Psoas muscle (tissue), 8 donors: ENCODE data around the gene PARP3. TPM values are rescaled to one million over a fixed set of nuclear protein-coding genes. Genes with fewer than 3 reads are reported as not detected.
A peak's percentile ranks its signal among the peaks of the same experiment; 100 is the strongest.

Experiments used
- ATAC-seq, 4 donors: fragments of 200-7000 bp; cut with Tn5 transposase; one replicate each; pipeline ENCODE4 v1.9.1; 2020; ENCODE audit warnings: moderate library complexity in 3 of 4, mild to moderate bottlenecking in 2 of 4
- DNase-seq, 2 donors: peaks; one replicate each; pipeline ENCODE4 v3.0.0-alpha.2; 2020
- H3K27ac ChIP-seq: fragments of 200-600 bp; one replicate; pipeline ENCODE4 v1.8.0; 2022
- H3K27me3 ChIP-seq, 3 donors: fragments of 200-600 bp in 1 of 3; one replicate each; pipeline versions ENCODE4 v1.6.1 to v1.8.0; 2013 to 2022; ENCODE audit warnings: low read length in 2 of 3, mild to moderate bottlenecking in 2 of 3, moderate library complexity in 1 of 3; ENCODE audit not compliant: insufficient read depth in 3 of 3
- H3K36me3 ChIP-seq, 2 donors: fragments of 200-600 bp in 1 of 2; one replicate each; pipeline versions ENCODE4 v1.6.1 to v1.8.0; 2013 to 2022; ENCODE audit warnings: low read depth in 1 of 2, mild to moderate bottlenecking in 1 of 2, moderate library complexity in 1 of 2; ENCODE audit not compliant: insufficient read depth in 1 of 2
- H3K4me1 ChIP-seq: fragments of 200-600 bp; one replicate; pipeline ENCODE4 v1.8.0; 2022
- H3K4me3 ChIP-seq: fragments of 200-600 bp; one replicate; pipeline ENCODE4 v1.8.0; 2022; ENCODE audit warnings: mild to moderate bottlenecking
- H3K9me3 ChIP-seq: fragments of 200-600 bp; one replicate; pipeline ENCODE4 v1.8.0; 2022
- WGBS, 3 donors: extraction: QIAGEN DNeasy Blood & Tissue Kit; methylation state at CpG; one replicate each; pipeline versions ENCODE4 v1.1.6 to v1.1.7; 2013; 5-methylcytosine and 5-hydroxymethylcytosine counted together
- intact Hi-C, 2 donors: fragments of 100-400 bp; cut with DNase I; formaldehyde crosslinking; loops; one replicate each; pipeline versions ENCODE4 v1.11.0 to v1.14.2; 2022
- long read RNA-seq, 2 donors: library from polyadenylated mRNA; unstranded; transcript quantifications; one replicate each; pipeline ENCODE4 v2.0.0, GENCODE V29; 2021
- polyA plus RNA-seq, 3 donors: library from polyadenylated mRNA; stranded (reverse); fragments of 200-250 nt; gene quantifications; one replicate each; pipeline ENCODE4 v1.2.3, GENCODE V29; 2013
- total RNA-seq, 4 donors: library from RNA; stranded (reverse); fragmentation: NEBNext Ultra II Directional in 2 of 4; extraction: Animal tissue kit (Norgen Biotek cat#: 25700) in 2 of 4; gene quantifications; one replicate each; pipeline versions ENCODE4 v1.2.1 to v1.2.4, GENCODE V29; 2021 to 2023
- TF ChIP-seq, protein P1 (sequence below): fragments of 200-600 bp; IDR thresholded peaks from one replicate; pipeline ENCODE4 v1.8.0; 2022; ENCODE audit warnings: antibody characterized with exemption
- donor health status: healthy with polysubstance abuse.
- donor health status: DM: no; HTN: no; CAD: no; lungs with moderate emphysema.
- donor health status: Bipolar disorder and iron deficiency.
- donor health status: healthy.
- donor health status: DM: yes; HTN: yes; CAD: no.
- donor health status: DM: no; HTN: no; CAD: no.
- donor health status: DM: no; HTN: no; CAD: no.
- donor health status: DM: yes; HTN: yes; CAD: no.

Gene PARP3
- total RNA-seq (10 to 100 TPM in 3 of 4 donors, 1 to 10 TPM in 1; 10.0 to 15.8 (median 13.1) TPM), polyA plus RNA-seq (10 to 100 TPM in 1 of 3 donors, 1 to 10 TPM in 2; 5.2 to 11.3 (median 9.9) TPM)
- long read RNA-seq, donor 1, partial matches to known transcripts: 11 of 14 reads
- long read RNA-seq, donor 1, other reads (novel, unspliced or antisense): 3 of 14 reads
- long read RNA-seq, donor 2, partial matches to known transcripts: 14 of 22 reads
- long read RNA-seq, donor 2, other reads (novel, unspliced or antisense): 5 of 22 reads

DNA sequence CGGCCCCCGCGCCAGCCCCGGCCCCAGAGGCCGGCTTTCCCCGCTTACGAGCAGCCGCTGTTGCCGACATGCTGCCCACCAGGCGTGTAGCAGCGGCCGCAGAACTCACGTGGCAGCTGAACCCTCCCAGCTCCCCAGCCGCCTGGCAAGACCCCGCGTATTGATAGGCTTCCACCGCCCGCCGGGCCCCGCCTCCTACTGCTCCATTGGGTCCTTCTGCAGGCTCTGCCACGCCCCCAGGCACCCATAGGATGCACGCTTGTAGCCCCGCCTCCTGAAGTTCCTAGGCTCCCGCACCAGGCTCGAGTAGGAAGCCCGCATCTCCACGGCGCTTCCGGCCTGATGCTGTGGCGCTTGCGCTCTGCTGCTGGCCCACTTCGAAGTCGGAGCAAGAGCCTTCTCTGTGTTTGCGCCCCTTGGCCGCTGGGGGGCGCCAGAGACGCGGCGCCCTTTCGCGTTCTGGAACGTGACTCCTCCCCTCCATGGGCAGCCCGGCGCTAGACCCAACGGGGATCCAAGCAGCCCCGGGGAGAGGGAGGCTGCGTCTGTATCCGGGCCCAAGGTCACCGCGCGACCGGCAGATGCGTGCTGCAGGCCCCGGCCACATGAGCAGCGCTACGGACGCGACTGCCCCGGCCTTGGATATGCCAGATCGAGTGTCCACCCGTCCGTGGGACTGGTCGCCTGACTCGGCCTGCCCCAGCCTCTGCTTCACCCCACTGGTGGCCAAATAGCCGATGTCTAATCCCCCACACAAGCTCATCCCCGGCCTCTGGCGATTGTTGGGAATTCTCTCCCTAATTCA, at the start of gene PARP3, which contains the start of gene RRP9:
Gene PARP3, plus strand, starts transcription at position 566 of the 805 bp plus-strand sequence. CDS start 993 bp downstream, outside the sequence.
Gene RRP9, minus strand, starts transcription at position 107 of the 805 bp plus-strand sequence. Its CDS starts 37 bp downstream, at position 70.
- WGBS, 3 donors: 0 to 1% (median 1%) methylated on average over 61 to 67 of the region's 67 CpGs
- H3K4me1 ChIP-seq: peaks cover 26% of the 10 kb centered on the region
- TF ChIP-seq, protein P1, sequence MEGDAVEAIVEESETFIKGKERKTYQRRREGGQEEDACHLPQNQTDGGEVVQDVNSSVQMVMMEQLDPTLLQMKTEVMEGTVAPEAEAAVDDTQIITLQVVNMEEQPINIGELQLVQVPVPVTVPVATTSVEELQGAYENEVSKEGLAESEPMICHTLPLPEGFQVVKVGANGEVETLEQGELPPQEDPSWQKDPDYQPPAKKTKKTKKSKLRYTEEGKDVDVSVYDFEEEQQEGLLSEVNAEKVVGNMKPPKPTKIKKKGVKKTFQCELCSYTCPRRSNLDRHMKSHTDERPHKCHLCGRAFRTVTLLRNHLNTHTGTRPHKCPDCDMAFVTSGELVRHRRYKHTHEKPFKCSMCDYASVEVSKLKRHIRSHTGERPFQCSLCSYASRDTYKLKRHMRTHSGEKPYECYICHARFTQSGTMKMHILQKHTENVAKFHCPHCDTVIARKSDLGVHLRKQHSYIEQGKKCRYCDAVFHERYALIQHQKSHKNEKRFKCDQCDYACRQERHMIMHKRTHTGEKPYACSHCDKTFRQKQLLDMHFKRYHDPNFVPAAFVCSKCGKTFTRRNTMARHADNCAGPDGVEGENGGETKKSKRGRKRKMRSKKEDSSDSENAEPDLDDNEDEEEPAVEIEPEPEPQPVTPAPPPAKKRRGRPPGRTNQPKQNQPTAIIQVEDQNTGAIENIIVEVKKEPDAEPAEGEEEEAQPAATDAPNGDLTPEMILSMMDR: peak; percentile 100
- no peaks in the 10 kb centered on the region for H3K9me3 ChIP-seq
- peak within 1 kb of the TSS; percentile 97 for H3K4me3 ChIP-seq
- no peaks in the 10 kb centered on the region for H3K27me3 ChIP-seq
- H3K36me3 ChIP-seq: peaks cover 5 to 58% of the 10 kb centered on the region in 2 donors
- peak; percentile 100 for DNase-seq
- intact Hi-C loops: loop anchor here (1.0 to 5.0 kb wide), 4 partner anchors 32 to 110 kb away; partner anchors contain the start of genes ABHD14B (in 2 of the 2), ABHD14A (in 1 of the 2) and RPL29 (in 1 of the 2)
- peak within 1 kb of the TSS; percentile 97 for H3K27ac ChIP-seq
- ATAC-seq: peak; percentile 91 to 93 (median 92)

GRCh38 chr3:51894391-51894790, 47.8 kb upstream of the PARP3 start:
- DNase-seq: no peak
- no peak overlapping the region for H3K4me3 ChIP-seq
- H3K4me1 ChIP-seq: no peaks in the 10 kb centered on the region
- ATAC-seq: no peak
- H3K36me3 ChIP-seq: no peaks in the 10 kb centered on the region
- no peak overlapping the region for H3K27ac ChIP-seq
- H3K27me3 ChIP-seq: no peaks in the 10 kb centered on the region
- WGBS, 3 donors: 76 to 88% (median 87%) methylated on average over 4 of the region's 4 CpGs
- no peaks in the 10 kb centered on the region for H3K9me3 ChIP-seq
- TF ChIP-seq, protein P1: no peak
- intact Hi-C loops: no loop called here

DNA sequence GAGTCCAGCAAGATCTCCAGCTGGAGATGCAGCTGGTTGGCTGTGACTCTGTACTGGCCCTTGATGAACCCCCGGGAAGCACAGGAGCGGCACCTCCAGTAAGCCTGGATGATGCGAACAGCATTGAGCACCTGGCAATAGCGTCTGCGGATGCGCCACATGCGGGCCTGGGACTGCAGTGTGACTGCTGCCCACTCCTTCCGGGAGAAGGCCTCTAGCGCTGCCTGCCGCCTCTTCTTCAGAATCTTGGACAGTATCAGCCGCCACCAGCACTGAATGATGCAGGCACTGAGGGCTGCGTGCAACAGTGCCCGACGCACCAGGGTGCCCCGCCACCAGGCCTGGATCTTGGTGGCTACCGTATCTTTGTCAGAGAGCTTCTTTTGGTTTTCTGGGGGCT, 47.2 kb upstream of the PARP3 start:
- ATAC-seq (no peak), DNase-seq (no peak)
- 88 to 91% (median 90%) methylated on average over 16 of the region's 16 CpGs for WGBS, 3 donors
- H3K4me1 ChIP-seq: no peaks in the 10 kb centered on the region
- intact Hi-C loops: no loop called here
- H3K27ac ChIP-seq: no peak overlapping the region
- TF ChIP-seq, protein P1: no peak
- H3K27me3 ChIP-seq: no peaks in the 10 kb centered on the region
- no peaks in the 10 kb centered on the region for H3K9me3 ChIP-seq
- no peaks in the 10 kb centered on the region for H3K36me3 ChIP-seq
- H3K4me3 ChIP-seq: no peak overlapping the region

DNA sequence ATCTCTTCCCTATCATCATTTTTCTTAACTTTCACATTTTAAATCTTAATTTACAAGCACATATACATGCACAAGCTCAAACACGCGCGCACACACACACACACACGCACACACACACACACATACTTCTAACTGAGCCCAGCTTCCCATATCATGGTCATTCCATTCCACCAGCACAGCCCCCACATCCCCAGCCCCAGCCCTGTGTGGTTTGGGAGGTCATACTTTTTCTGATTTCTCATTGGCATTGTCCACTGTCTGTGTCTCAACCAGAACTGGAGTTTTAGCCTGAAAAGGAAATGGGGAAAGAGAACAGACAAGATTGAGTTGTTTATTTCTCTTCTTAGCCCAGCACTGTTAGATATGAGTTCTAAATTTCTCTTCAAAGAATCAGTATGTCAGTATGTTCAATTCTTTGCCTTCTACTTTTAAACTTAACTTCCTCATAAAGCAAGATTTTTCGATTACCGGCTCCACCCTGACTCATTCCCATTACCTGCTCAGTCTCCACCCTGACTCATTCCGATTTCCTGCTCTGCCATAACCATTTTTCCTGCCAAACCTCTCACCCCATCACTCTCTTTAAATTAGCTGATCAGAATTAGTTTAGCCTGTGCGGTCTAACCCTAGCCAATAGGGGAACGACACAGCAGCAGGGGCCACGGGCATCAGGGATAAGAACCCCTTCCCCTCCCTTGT, 45.4 kb upstream of the PARP3 start:
- intact Hi-C loops: no loop called here
- Histone ChIP-seq H3K9me3 (no peaks in the 10 kb centered on the region), H3K4me3 (no peak overlapping the region), H3K4me1 (no peaks in the 10 kb centered on the region), H3K27me3 (peaks cover 0 to 4% (median 0%) of the 10 kb centered on the region in 3 donors), H3K36me3 (no peaks in the 10 kb centered on the region), H3K27ac (no peak overlapping the region)
- 87 to 92% (median 88%) methylated on average over 10 of the region's 10 CpGs for WGBS, 3 donors
- ATAC-seq (no peak), DNase-seq (no peak)
- TF ChIP-seq, protein P1: no peak
